GM19452 (cell line): Measurements from ENCODE around the gene GPS2.

ENCODE experiments used
- ATAC-seq: cut with Tn5 transposase; IDR thresholded peaks from one replicate; pipeline ENCODE4 v1.9.1; 2021; ENCODE audit not compliant: unreplicated experiment

The GPS2 gene

GRCh38 chr17:7293816-7294613 lies 21.1 kb downstream of the GPS2 start:
- no peak for ATAC-seq

DNA sequence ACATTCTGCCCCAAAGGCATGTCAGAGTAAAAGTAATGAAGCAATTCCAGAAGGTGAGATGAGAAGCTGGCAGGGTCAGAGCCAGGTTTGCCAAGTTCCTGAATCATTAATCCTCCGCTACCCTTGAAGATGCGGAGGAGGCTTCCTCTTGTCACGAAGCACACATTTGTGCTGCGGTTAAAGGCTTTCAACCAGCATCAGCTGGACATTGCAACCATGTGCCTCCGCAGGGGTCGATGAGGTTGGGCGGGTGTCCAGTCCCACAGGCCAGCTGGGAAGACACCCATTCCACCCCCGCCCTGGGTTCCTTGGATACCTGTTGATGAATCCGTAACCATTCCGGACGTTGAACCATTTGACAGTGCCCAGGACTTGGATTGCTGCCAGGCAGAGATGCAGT lies 22.0 kb downstream of the GPS2 start:
- ATAC-seq: no peak

- no peak for ATAC-seq
These were observed 22.4 kb downstream of the GPS2 start for GRCh38 chr17:7292729-7293128.

DNA sequence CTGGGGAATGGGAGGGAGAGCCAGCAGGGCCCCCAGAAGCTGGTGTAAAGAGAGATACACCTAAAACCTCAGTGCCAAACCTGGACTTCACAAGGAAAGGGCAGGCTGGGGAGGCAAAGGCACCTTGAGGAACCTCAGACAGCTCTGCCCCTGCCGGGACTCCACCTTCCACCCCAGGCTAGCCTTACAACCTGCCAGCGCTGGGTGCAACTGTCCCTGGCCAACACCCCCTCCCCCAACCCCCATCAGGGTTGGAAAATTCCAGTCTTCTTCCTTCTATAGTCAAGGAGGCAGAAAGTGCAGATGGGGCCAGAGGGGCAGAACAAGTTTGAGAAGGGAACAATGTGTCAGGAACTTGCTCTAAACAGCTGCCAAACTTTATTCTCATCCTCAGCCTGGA lies 23.0 kb downstream of the GPS2 start:
- ATAC-seq: no peak

DNA sequence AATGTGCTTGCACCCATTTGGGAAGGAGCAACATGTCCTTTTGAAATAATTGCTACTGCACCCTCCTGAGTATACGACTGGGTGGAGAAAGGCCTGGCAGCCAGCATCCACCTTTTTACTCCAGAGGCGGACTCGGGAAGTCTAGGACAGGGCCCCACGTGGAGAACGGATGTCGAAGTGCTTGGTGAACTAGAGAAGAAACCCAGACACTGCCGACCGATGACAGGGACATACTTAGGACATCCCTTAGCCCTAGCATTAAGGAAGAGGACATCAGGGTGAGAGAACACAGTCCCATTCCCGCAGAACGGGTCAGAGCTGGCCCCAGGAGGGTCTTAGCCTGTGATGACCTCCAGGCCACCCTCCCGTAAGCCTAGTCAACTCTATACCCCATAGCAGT lies 24.5 kb downstream of the GPS2 start:
- no peak for ATAC-seq

DNA sequence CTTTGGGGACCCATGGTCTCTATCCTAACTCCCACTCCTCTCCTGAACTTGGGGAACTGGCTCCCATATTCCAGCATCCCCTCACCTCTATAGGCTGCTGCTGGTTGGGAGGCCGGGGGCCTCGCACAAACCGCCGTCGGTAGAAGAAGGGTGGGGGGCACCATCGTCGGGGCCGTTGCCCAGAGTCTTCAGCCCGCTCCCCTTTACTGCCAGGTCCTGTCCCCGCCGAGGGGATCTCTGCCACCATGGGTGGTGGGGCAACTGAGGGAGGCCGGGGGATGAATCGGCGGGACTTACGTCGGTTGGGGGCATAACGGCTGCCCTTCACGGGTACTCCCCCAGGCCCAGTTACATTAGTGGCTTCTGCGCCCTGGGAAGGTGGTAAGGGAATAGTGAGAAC lies 25.0 kb downstream of the GPS2 start:
- ATAC-seq: no peak

DNA sequence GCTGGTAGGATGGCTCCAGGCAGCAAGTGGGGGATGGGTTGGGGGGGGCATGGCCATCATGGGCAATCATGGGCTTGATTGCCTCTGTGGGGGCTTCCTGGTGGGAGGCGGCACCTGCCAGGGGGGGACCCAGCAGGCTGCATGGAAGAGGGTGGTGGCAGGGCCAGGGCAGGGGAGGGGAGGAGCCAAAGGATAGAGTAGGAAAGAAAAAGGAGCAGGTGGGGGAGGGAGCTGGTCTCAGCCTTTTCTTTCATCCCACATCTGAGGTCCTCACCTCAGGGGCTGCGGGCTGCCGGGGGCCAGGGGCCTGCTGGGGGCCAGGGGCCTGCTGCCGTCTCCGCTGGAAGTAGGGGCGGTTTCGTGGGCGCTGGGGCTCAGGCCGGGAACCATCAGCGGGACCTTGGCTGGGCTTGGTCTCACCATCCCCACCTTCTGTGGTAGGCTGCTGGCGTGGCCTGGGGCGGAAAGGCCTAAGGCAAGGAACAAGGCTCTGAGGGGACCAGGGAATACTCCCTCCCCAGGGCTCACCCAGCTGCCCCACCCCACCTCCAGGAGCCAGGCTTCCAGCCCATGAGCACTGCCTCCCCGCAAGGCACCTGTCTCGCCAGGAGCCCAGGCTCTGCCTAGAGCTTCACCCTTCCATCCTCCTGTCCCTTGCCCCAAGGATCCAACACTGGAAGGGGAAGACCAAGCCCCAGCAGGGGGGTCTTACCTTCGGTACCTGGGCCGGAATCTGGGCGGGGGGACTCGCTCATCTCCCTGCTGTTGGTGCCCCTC lies 25.7 kb downstream of the GPS2 start:
- ATAC-seq: no peak

GRCh38 chr17:7285679-7286078 lies 29.5 kb downstream of the GPS2 start:
- no peak for ATAC-seq

DNA sequence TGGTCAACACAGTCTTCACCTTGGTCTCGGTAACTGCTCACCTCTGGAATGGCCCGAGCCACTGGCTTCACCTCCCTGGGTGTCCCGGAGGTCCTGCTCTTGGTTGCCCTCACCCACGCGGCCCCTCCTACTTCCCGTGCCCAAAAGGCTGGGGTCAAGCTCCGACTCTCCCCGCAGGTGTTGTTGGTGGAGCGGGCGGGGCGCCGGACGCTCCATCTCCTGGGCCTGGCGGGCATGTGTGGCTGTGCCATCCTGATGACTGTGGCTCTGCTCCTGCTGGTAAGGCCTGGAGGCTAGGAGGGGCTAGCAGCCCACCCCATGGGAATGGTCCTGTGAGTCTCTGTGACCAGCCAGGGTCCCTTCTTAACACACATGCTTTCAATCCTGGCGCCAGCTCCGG lies 30.2 kb downstream of the GPS2 start:
- ATAC-seq: no peak

GRCh38 chr17:7283471-7284216 lies 31.5 kb downstream of the GPS2 start:
- ATAC-seq: no peak

GRCh38 chr17:7282752-7283321 lies 32.3 kb downstream of the GPS2 start:
- no peak for ATAC-seq

DNA sequence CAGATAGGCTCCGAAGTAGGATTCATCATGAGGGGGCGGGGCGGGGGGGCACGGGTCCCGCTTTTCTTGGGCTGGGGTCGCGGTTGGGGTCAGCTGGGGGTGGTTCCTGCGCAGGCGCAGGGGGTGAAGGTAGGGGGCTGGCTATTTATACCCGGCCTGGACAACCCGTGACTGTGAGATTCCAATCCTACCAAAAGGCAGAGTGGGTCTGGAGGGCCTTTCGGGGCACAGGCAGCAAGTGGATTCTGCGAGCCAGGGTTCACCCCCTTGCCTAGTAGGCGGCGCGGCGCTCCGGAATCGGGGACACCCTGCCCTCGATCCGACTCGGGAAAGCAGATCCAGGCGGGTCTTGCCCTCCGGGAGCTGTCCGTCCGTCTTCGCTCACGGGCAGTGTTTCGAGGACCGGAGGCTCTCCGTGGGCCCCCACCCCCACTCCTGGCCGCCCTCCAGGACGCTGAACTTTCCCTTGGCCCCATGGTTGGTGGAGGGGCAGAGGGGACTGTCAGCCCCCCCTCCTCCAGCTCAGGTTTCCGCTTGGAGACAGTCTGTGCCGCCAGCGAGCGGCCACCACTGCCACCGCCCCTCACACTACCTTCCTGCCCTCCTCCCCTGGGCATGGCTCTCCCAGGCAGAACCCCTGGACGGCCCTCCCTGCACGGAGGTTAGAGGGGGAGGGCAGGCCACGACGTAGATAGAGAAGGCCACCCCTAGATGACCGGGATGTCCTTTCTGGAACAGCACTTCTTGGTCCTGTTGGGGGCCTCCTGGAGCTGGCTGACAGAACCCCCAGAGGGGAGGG lies 33.0 kb downstream of the GPS2 start:
- ATAC-seq: no peak

GRCh38 chr17:7281074-7281952 lies 33.8 kb downstream of the GPS2 start, which contains the start of gene SLC2A4:
Gene SLC2A4, plus strand, starts transcription at chr17:7281718. Its CDS starts 217 bp downstream, at chr17:7281935.
- peak; percentile 49 for ATAC-seq

- peak; percentile 62 for ATAC-seq
These were observed 34.6 kb downstream of the GPS2 start for GRCh38 chr17:7280519-7281073.

DNA sequence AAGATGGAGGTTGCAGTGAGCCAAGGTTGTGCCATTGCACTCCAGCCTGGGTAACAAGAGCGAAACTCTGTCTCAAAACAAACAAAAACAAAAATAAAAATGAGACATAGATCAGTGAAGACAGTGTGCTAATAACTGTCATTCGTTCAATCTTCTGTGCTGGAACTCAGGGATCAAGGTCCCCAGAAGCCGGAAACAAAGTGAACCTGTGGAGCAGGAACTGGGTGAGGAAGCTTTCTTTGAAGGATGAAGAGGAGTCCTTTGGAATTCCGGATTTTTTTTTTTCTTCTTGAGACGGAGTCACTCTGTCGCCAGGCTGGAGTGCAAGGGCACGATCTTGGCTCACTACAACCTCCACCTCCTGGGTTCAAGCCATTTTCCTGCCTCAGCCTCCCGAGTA lies 35.7 kb downstream of the GPS2 start:
- ATAC-seq: no peak

GRCh38 chr17:7266784-7267183 lies 48.4 kb downstream of the GPS2 start:
- no peak for ATAC-seq

GRCh38 chr17:7263801-7264078 lies 51.4 kb downstream of the GPS2 start:
- ATAC-seq: no peak

DNA sequence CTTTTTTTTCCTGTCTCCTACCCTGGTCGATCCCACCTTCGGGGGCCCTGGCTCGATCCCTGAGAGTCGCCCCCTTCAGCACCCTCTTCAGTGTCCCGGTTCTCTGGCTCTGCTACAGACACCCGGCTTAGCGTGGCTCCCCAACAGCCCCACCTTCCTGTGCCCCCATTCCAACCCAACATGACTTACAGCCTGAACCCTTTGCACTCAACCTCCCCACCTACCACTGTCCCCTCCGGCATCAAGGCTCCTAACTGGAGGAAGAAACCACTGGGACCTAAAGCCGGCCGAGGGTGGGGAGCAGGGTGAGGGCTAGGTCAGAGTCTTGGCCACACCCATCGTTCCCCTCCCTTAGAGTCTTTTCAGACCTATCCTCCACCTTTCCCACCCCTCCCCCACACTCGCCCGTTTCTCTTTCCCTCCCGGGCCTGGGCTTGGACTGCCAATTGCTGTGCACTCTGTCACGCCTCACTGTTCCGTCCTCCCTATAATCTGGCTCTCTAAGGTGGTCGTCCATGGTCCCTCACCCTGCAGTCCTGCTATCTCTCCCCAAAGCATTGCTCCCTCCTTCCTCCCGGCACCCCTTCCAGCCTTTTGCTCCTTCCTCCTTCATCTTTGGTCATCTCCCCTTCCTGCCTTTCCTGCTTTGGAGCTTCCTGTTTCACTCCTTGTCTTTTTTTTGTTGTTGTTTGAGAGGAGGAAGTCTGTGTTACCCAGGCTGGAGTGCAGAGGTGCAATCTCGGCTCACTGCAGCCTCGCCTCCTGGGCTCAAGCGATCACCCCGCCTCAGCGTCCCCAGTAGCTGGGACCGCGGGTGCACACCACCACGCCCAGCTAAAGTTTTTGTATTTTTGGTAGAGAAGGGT lies 52.0 kb downstream of the GPS2 start:
- ATAC-seq: no peak
